Neural crest cell (in vitro differentiated cells): ENCODE data around the gene KLHL40. TPM values are rescaled to one million over a fixed set of nuclear protein-coding genes. Genes with fewer than 3 reads are reported as not detected.

Experiments
- DNase-seq: peaks from one replicate; pipeline ENCODE4 v3.0.0; 2021; ENCODE audit warnings: low read depth, mixed read lengths, low spot score
- H3K27ac Mint-ChIP-seq: one replicate; pipeline ENCODE4 v1.8.0; 2021; ENCODE audit warnings: mild to moderate bottlenecking, mixed read lengths; ENCODE audit not compliant: unreplicated experiment
- H3K27me3 Mint-ChIP-seq: 2 replicates; pipeline ENCODE4 v1.8.0; 2021; ENCODE audit warnings: low read depth, mild to moderate bottlenecking, mixed read lengths
- H3K36me3 Mint-ChIP-seq: 2 replicates; pipeline ENCODE4 v1.8.0; 2021; ENCODE audit warnings: low read depth, mild to moderate bottlenecking, mixed read lengths
- H3K4me1 Mint-ChIP-seq: 2 replicates; pipeline ENCODE4 v1.8.0; 2021; ENCODE audit warnings: mixed read lengths
- H3K4me3 Mint-ChIP-seq: one replicate; pipeline ENCODE4 v1.8.0; 2021; ENCODE audit warnings: mild to moderate bottlenecking, mixed read lengths
- H3K9me3 Mint-ChIP-seq: 2 replicates; pipeline ENCODE4 v1.8.0; 2021; ENCODE audit warnings: mixed read lengths
- long read RNA-seq: library from polyadenylated mRNA; unstranded; transcript quantifications from one replicate; pipeline ENCODE4 v2.0.0, GENCODE V29; 2020
- total RNA-seq: library from RNA; stranded (reverse); gene quantifications from 2 replicates; pipeline ENCODE4 v1.2.1, GENCODE V29; 2021
- TF ChIP-seq, protein P1 (sequence below): fragments of 200-600 bp; sonication (generic); conservative IDR thresholded peaks from 2 replicates; pipeline ENCODE4 v1.5.0; 2021; ENCODE audit warnings: antibody characterized with exemption, mild to moderate bottlenecking

KLHL40 gene, protein sequence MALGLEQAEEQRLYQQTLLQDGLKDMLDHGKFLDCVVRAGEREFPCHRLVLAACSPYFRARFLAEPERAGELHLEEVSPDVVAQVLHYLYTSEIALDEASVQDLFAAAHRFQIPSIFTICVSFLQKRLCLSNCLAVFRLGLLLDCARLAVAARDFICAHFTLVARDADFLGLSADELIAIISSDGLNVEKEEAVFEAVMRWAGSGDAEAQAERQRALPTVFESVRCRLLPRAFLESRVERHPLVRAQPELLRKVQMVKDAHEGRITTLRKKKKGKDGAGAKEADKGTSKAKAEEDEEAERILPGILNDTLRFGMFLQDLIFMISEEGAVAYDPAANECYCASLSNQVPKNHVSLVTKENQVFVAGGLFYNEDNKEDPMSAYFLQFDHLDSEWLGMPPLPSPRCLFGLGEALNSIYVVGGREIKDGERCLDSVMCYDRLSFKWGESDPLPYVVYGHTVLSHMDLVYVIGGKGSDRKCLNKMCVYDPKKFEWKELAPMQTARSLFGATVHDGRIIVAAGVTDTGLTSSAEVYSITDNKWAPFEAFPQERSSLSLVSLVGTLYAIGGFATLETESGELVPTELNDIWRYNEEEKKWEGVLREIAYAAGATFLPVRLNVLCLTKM
- total RNA-seq, result not detected in 2 replicates
- long read RNA-seq, result 0 reads

DNA sequence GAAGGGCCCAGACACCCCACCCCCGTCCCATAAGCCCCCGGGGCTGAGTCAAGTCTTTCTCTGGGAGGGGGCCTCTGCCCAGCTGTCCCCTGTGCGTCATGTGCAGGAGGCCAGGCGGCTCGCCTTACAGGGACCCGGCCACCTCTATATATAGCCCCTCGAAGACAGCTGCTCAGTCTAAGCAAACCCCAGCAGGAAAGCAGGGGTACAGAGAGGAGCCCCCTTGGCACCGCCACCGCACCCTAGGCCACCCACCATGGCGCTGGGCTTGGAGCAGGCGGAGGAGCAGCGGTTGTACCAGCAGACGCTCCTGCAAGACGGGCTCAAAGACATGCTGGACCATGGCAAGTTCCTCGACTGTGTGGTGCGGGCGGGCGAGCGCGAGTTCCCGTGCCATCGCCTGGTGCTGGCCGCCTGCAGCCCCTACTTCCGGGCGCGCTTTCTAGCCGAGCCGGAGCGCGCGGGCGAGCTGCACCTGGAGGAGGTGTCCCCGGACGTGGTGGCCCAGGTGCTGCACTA, at the start of gene KLHL40:
KLHL40 (plus strand) TSS at position 175 of the 519 bp plus-strand sequence; CDS start at position 257, 82 bp downstream.
- H3K36me3 Mint-ChIP-seq, result no peaks in the 10 kb centered on the region
- no peak for DNase-seq
- no peak within 1 kb of the TSS for H3K4me3 Mint-ChIP-seq
- H3K27me3 Mint-ChIP-seq, result no peaks in the 10 kb centered on the region
- TF ChIP-seq, protein P1, sequence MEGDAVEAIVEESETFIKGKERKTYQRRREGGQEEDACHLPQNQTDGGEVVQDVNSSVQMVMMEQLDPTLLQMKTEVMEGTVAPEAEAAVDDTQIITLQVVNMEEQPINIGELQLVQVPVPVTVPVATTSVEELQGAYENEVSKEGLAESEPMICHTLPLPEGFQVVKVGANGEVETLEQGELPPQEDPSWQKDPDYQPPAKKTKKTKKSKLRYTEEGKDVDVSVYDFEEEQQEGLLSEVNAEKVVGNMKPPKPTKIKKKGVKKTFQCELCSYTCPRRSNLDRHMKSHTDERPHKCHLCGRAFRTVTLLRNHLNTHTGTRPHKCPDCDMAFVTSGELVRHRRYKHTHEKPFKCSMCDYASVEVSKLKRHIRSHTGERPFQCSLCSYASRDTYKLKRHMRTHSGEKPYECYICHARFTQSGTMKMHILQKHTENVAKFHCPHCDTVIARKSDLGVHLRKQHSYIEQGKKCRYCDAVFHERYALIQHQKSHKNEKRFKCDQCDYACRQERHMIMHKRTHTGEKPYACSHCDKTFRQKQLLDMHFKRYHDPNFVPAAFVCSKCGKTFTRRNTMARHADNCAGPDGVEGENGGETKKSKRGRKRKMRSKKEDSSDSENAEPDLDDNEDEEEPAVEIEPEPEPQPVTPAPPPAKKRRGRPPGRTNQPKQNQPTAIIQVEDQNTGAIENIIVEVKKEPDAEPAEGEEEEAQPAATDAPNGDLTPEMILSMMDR, result no peak
- no peak within 1 kb of the TSS for H3K27ac Mint-ChIP-seq
- no peaks in the 10 kb centered on the region for H3K4me1 Mint-ChIP-seq
- H3K9me3 Mint-ChIP-seq, result no peaks in the 10 kb centered on the region

DNA sequence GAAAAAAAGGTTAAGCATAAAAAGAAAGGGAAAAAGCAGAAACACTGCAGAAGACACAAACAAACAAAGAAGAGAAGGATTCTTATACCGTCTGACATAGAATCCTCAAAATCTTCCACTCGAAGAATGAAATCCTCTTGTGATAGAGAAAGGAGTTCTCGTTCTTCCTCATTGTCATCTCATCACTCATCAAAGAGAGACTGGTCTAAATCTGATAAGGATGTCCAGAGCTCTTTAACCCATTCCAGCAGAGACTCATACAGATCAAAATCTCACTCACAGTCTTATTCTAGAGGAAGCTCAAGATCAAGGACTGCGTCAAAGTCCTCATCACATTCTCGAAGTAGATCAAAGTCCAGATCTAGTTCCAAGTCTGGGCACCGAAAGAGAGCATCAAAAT, 48.3 kb upstream of the KLHL40 start:
- TF ChIP-seq, protein P1, result no peak
- Mint-ChIP-seq H3K36me3 (peaks cover 9% of the 10 kb centered on the region), H3K27me3 (no peaks in the 10 kb centered on the region), H3K9me3 (no peaks in the 10 kb centered on the region), H3K4me1 (peaks cover under 1% of the 10 kb centered on the region), H3K27ac (no peak overlapping the region), H3K4me3 (no peak overlapping the region)
- DNase-seq, result no peak

DNA sequence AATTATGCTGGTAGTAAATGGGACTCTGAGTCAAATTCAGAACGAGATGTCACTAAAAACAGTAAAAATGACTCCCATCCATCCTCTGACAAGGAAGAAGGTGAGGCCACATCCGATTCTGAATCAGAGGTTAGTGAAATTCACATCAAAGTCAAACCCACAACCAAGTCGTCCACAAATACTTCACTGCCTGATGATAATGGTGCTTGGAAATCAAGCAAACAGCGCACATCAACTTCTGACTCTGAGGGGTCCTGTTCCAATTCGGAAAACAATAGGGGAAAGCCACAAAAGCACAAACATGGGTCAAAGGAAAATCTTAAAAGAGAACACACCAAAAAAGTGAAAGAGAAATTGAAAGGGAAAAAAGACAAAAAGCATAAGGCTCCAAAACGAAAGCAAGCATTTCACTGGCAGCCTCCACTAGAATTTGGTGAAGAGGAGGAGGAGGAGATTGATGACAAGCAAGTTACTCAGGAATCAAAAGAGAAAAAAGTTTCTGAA, 46.9 kb upstream of the KLHL40 start:
- H3K27ac Mint-ChIP-seq, result no peak overlapping the region
- peaks cover 9% of the 10 kb centered on the region for H3K36me3 Mint-ChIP-seq
- H3K4me1 Mint-ChIP-seq, result no peaks in the 10 kb centered on the region
- no peak for DNase-seq
- H3K4me3 Mint-ChIP-seq, result no peak overlapping the region
- TF ChIP-seq, protein P1, result no peak
- no peaks in the 10 kb centered on the region for H3K27me3 Mint-ChIP-seq
- no peaks in the 10 kb centered on the region for H3K9me3 Mint-ChIP-seq

DNA sequence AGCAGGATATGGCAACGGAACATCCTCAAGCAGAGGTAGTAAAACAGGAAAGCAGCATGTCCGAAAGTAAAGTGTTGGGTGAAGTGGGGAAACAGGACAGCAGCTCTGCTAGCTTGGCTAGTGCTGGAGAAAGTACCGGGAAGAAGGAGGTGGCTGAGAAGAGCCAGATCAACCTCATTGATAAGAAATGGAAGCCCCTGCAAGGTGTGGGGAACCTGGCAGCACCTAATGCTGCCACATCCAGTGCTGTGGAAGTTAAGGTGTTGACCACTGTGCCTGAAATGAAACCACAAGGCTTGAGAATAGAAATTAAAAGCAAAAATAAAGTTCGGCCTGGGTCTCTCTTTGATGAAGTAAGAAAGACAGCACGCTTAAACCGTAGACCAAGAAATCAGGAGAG, 46.1 kb upstream of the KLHL40 start:
- Mint-ChIP-seq H3K27me3 (no peaks in the 10 kb centered on the region), H3K36me3 (peaks cover 4% of the 10 kb centered on the region), H3K4me3 (no peak overlapping the region), H3K27ac (no peak overlapping the region), H3K4me1 (no peaks in the 10 kb centered on the region), H3K9me3 (no peaks in the 10 kb centered on the region)
- DNase-seq, result no peak
- TF ChIP-seq, protein P1, result no peak

DNA sequence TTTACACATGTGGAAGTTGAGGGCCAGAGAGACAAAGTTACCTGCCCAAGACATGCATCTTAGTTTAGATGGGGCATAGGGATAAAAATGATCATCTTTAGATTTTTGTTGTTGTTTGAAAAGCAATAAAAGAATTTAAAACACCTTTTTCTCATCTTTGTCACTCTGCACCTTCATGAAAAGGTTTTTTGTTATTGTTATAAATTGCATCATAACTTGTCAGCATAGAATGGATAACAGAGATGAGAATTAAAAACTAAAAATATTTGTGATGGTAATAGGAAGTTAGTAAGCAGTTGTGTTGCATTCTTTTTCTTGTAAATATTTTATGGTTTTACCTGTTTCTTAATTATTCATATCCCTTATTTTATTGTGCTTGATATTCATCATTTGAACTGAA, 45.2 kb upstream of the KLHL40 start:
- H3K27me3 Mint-ChIP-seq, result no peaks in the 10 kb centered on the region
- H3K4me1 Mint-ChIP-seq, result no peaks in the 10 kb centered on the region
- peaks cover 10% of the 10 kb centered on the region for H3K36me3 Mint-ChIP-seq
- TF ChIP-seq, protein P1, result no peak
- no peak overlapping the region for H3K4me3 Mint-ChIP-seq
- no peaks in the 10 kb centered on the region for H3K9me3 Mint-ChIP-seq
- no peak overlapping the region for H3K27ac Mint-ChIP-seq
- no peak for DNase-seq
